HL-60 (cell line): ENCODE measurements around the gene MSL1.

ENCODE experiments used
- DNase-seq, 2 experiments: peaks; one replicate each; pipeline ENCODE4 v3.0.0-alpha.2; 2010 to 2020; ENCODE audit warnings: low read depth in 1 of 2, low spot score in 1 of 2
- H3K27ac ChIP-seq: fragments of 250-450 bp; sonication (Bioruptor Pico); replicated peaks from 2 replicates; pipeline ENCODE4 v1.5.1; 2020; ENCODE audit warnings: mild to moderate bottlenecking, moderate library complexity
- H3K27me3 ChIP-seq: fragments of 250-450 bp; sonication (Bioruptor Pico); 2 replicates; pipeline ENCODE4 v1.5.1; 2021; ENCODE audit warnings: mild to moderate bottlenecking, moderate library complexity; ENCODE audit not compliant: insufficient read depth, poor library complexity, severe bottlenecking
- H3K4me3 ChIP-seq: replicated peaks from 2 replicates; pipeline ENCODE4 v1.5.1; 2011; ENCODE audit warnings: mild to moderate bottlenecking, control low read depth, low read length; ENCODE audit not compliant: insufficient read depth
- GABPA ChIP-seq: IDR thresholded peaks from 2 replicates; pipeline ENCODE4 v1.6.1; 2012; ENCODE audit warnings: low read depth
- POLR2AphosphoS5 ChIP-seq: IDR thresholded peaks from 2 replicates; pipeline ENCODE4 v1.6.1; 2012; ENCODE audit warnings: low read depth
- SPI1 ChIP-seq: IDR thresholded peaks from 2 replicates; pipeline ENCODE4 v1.6.1; 2012; ENCODE audit warnings: low read depth, mild to moderate bottlenecking, borderline replicate concordance
- TF ChIP-seq, protein P1 (sequence below): IDR thresholded peaks from 2 replicates; pipeline ENCODE4 v1.6.1; 2012; ENCODE audit warnings: low read depth; ENCODE audit not compliant: insufficient replicate concordance
- TF ChIP-seq, protein P2 (sequence below): IDR thresholded peaks from one replicate; pipeline ENCODE4 v1.5.1; 2011; ENCODE audit warnings: low read length, control low read depth, inconsistent platforms; ENCODE audit not compliant: insufficient read depth

MSL1 gene

DNA sequence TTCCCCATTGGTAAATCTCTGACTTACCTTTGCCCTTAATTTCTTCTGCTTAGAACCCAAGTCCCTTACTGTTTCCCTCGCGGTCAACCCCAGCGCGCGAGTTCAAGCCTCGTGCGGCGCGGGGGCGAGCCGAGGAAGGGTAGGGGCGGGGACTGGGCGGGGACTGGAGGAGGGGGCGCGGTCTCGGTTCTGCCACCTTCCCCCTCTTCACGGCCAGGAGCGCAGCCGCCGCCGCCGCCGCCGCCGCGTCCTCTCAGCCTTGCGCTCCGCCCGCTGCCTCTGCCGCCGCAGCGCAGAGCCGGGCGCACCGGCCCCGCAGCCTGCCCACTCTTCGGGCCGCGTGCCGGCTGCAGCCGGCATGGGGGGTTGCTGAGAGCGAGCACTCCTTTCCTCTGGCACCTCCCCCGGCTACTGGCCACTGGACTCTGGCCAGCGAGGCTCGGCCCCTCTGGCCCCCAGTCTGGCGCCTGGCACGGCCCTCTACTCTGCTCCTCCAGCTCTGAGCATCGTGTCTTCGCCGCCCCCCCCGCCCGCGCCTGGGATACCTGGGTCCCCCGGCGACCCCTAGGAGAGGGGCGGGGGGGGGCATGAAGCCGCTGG is 55.6 kb downstream of the MSL1 start, which contains the start of gene RAPGEFL1:
RAPGEFL1 (plus strand) TSS at position 196 of the 600 bp plus-strand sequence; CDS start at position 588, 392 bp downstream.
- no peaks in the 10 kb centered on the region for H3K27me3 ChIP-seq
- DNase-seq: peak in 1 of 2 experiments; percentile 34
- H3K4me3 ChIP-seq: no peak within 1 kb of the TSS
- 0 out of 2 replicates have a peak, but pooled peaks have one; percentile 10 for TF ChIP-seq POLR2AphosphoS5
- no peak for TF ChIP-seq GABPA
- H3K27ac ChIP-seq: no peak within 1 kb of the TSS

DNA sequence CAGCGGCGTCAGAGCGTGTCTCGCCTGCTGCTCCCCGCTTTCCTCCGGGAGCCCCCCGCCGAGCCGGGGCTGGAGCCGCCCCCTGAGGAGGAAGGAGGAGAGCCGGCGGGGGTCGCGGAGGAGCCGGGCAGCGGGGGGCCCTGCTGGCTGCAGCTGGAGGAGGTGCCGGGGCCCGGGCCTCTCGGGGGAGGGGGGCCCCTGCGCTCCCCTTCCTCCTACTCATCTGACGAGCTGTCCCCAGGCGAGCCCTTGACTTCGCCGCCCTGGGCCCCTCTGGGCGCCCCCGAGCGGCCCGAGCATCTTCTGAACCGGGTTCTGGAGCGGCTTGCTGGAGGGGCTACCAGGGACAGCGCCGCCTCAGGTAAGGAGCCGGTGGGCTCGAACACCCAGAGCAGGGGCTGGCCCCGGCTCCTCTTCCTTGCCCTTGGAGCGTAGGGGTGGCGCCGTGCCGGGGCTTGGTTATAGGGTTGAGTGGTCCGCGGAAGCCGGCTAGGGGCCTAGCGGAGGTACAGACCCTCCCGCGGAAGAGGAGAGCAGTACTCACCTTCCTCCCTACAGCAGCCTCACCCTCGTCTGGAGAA is 56.3 kb downstream of the MSL1 start:
- H3K4me3 ChIP-seq: no peak overlapping the region
- no peak for DNase-seq
- H3K27me3 ChIP-seq: no peaks in the 10 kb centered on the region
- H3K27ac ChIP-seq: no peak overlapping the region
- TF ChIP-seq POLR2AphosphoS5: no peak
- TF ChIP-seq, protein P1, sequence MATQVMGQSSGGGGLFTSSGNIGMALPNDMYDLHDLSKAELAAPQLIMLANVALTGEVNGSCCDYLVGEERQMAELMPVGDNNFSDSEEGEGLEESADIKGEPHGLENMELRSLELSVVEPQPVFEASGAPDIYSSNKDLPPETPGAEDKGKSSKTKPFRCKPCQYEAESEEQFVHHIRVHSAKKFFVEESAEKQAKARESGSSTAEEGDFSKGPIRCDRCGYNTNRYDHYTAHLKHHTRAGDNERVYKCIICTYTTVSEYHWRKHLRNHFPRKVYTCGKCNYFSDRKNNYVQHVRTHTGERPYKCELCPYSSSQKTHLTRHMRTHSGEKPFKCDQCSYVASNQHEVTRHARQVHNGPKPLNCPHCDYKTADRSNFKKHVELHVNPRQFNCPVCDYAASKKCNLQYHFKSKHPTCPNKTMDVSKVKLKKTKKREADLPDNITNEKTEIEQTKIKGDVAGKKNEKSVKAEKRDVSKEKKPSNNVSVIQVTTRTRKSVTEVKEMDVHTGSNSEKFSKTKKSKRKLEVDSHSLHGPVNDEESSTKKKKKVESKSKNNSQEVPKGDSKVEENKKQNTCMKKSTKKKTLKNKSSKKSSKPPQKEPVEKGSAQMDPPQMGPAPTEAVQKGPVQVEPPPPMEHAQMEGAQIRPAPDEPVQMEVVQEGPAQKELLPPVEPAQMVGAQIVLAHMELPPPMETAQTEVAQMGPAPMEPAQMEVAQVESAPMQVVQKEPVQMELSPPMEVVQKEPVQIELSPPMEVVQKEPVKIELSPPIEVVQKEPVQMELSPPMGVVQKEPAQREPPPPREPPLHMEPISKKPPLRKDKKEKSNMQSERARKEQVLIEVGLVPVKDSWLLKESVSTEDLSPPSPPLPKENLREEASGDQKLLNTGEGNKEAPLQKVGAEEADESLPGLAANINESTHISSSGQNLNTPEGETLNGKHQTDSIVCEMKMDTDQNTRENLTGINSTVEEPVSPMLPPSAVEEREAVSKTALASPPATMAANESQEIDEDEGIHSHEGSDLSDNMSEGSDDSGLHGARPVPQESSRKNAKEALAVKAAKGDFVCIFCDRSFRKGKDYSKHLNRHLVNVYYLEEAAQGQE: peak; percentile 24

DNA sequence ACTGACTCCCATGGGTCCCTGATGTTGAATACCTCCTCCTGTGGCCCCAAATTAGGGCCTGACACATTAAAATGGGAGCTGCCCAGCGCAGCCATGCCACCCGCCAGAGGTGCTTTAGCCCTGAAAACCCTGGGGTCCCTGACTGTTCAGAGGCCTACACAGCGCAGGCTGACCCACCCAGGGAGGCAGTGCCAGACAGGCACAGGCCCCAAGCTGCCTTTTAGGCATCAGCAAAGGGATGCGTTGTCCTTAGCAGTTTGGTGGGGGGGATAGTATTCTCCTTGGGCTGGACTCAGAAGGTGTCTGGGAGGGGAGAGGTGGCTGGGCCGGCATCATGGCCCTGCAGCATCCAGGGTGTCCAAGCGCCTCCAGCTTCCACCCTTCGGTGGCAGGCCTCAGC is 56.9 kb downstream of the MSL1 start:
- Histone ChIP-seq H3K4me3 (no peak overlapping the region), H3K27ac (no peak overlapping the region), H3K27me3 (no peaks in the 10 kb centered on the region)
- no peak for DNase-seq
- TF ChIP-seq, protein P2, sequence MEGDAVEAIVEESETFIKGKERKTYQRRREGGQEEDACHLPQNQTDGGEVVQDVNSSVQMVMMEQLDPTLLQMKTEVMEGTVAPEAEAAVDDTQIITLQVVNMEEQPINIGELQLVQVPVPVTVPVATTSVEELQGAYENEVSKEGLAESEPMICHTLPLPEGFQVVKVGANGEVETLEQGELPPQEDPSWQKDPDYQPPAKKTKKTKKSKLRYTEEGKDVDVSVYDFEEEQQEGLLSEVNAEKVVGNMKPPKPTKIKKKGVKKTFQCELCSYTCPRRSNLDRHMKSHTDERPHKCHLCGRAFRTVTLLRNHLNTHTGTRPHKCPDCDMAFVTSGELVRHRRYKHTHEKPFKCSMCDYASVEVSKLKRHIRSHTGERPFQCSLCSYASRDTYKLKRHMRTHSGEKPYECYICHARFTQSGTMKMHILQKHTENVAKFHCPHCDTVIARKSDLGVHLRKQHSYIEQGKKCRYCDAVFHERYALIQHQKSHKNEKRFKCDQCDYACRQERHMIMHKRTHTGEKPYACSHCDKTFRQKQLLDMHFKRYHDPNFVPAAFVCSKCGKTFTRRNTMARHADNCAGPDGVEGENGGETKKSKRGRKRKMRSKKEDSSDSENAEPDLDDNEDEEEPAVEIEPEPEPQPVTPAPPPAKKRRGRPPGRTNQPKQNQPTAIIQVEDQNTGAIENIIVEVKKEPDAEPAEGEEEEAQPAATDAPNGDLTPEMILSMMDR: no peak
- TF ChIP-seq POLR2AphosphoS5: no peak
- TF ChIP-seq SPI1: no peak
- TF ChIP-seq, protein P1: no peak
- no peak for TF ChIP-seq GABPA

DNA sequence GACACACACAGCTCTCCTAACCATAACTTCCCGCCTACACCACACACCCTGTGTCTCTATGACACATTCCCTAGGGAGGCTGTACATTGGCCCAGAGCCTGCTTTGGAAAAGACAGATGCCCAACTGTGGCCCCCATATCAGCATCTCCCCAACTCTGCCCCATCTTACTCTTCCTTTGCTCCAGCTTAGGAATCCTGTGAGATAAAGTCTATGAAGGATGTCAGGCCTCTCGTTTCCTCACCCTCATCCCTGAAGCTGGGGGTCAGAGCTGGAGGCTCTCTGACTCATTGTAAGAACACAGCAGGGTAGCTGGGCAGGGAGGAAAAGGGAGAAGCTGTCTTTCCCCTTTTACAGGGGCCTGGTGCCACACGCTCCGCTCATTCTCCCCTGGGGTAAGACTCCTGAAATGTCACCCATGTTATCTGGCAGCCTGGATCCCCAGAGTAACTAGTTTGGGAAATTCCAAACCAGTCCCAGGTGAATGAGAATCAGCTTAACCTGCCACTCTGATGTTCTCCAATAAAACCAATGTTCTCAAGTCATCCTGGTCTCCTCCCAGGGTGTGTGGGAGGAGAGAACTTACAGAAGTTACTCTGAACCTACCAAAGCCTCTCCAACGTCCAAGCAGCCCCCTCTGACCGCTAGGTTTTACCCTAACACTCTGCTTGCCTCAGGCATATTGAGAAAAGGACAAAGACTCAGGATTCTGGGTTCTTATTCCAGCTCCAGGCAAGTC is 58.3 kb downstream of the MSL1 start:
- H3K27me3 ChIP-seq: no peaks in the 10 kb centered on the region
- no peak overlapping the region for H3K27ac ChIP-seq
- TF ChIP-seq, protein P2: no peak
- no peak for TF ChIP-seq GABPA
- TF ChIP-seq, protein P1: no peak
- no peak overlapping the region for H3K4me3 ChIP-seq
- DNase-seq: no peak
